Uterus (tissue), 4 donors: Measurements from ENCODE around the gene GRIK3. TPM values are rescaled to one million over a fixed set of nuclear protein-coding genes. Genes with fewer than 3 reads are reported as not detected.
"Not testable (repeated sequence)": the region's sequence is repeated elsewhere in the genome, so short reads cannot be mapped to it uniquely, and the experiment has no call there.

Experiments
- DNase-seq, 2 donors: peaks; one replicate each; pipeline ENCODE4 v3.0.0-alpha.2; 2019 to 2020
- H3K27ac ChIP-seq, 2 donors: fragments of 200-600 bp; sonication (generic); 1 replicate in 1 of 2; 2 replicates in 1 of 2; pipeline ENCODE4 v1.5.1; 2016 to 2018
- H3K27me3 ChIP-seq, 2 donors: fragments of 200-600 bp; sonication (generic); one replicate each; pipeline ENCODE4 v1.5.1; 2018 to 2019; ENCODE audit warnings: control low read depth in 1 of 2
- H3K36me3 ChIP-seq, 2 donors: fragments of 200-600 bp; sonication (generic); one replicate each; pipeline ENCODE4 v1.5.1; 2019; ENCODE audit warnings: control low read depth in 1 of 2
- H3K4me1 ChIP-seq, 2 donors: fragments of 200-600 bp; sonication (generic); one replicate each; pipeline ENCODE4 v1.5.1; 2018 to 2019; ENCODE audit warnings: control low read depth in 1 of 2
- H3K4me3 ChIP-seq, 2 donors: fragments of 200-600 bp; sonication (generic); 1 replicate in 1 of 2; 2 replicates in 1 of 2; pipeline ENCODE4 v1.5.1; 2018 to 2019; ENCODE audit warnings: mild to moderate bottlenecking in 1 of 2
- H3K9me3 ChIP-seq, 2 donors: fragments of 200-600 bp; sonication (generic); one replicate each; pipeline ENCODE4 v1.5.1; 2019; ENCODE audit warnings: control low read depth in 1 of 2
- CTCF ChIP-seq, 4 experiments: fragments of 200-600 bp in 2 of 4; fragments of 450-650 bp in 2 of 4; sonication (generic) in 2 of 4; IDR thresholded peaks; one replicate each; pipeline ENCODE4 v1.5.1; 2016 to 2019; ENCODE audit warnings: antibody characterized with exemption in 4 of 4, mild to moderate bottlenecking in 2 of 4, moderate library complexity in 1 of 4
- POLR2A ChIP-seq, 2 donors: fragments of 450-650 bp; IDR thresholded peaks; one replicate each; pipeline ENCODE4 v1.6.1; 2016; ENCODE audit warnings: antibody characterized with exemption in 2 of 2, mild to moderate bottlenecking in 1 of 2, moderate library complexity in 1 of 2
- intact Hi-C: fragments of 100-400 bp; cut with DNase I; formaldehyde crosslinking; loops from one replicate; pipeline ENCODE4 v1.15.1; 2023; ENCODE audit warnings: low total_unique reads
- total RNA-seq, 4 donors: library from RNA; depleted of rRNA in 3 of 4; stranded (reverse); fragments of >200 nt in 3 of 4; gene quantifications; one replicate each; pipeline versions ENCODE4 v1.1.0 to v1.2.4, GENCODE V29; 2014 to 2023
- donor health status: DM: yes; HTN: yes; CAD: no.

The GRIK3 gene
- total RNA-seq, 4 donors from 2014 or later: 0.52 to 1.6 TPM; not detected in 2

- no peak for DNase-seq
- intact Hi-C loops: no loop called here
- H3K27me3 ChIP-seq: no peaks in the 10 kb centered on the region
- no peak overlapping the region for H3K27ac ChIP-seq
- no peak for TF ChIP-seq CTCF (IDR thresholded peaks at IDR 0.05)
- TF ChIP-seq POLR2A (IDR thresholded peaks at IDR 0.05): no peak
- H3K36me3 ChIP-seq: no peaks in the 10 kb centered on the region
- no peaks in the 10 kb centered on the region for H3K4me1 ChIP-seq
- no peaks in the 10 kb centered on the region for H3K9me3 ChIP-seq
- H3K4me3 ChIP-seq: no peak overlapping the region
Measured at GRCh38 chr1:36909946-36910725, 124.2 kb downstream of the GRIK3 start.

DNA sequence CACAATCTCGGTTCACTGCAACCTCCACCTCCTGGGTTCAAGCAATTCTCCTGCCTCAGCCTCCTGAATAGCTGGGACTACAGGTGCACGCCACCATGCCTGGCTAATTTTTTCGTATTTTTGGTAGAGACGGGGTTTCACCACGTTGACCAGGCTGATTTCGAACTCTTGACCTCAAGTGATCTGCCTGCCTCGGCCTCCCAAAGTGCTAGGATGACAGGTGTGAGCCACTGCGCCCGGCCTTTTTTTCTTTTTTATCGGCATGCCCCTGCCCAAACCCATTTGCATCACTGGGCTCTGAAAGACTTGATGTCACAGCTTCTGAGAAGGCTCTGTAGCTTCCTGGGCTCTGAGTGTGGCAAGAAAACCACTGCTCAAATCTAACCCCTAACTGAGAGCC is 125.0 kb downstream of the GRIK3 start:
- H3K4me1 ChIP-seq, H3K27ac ChIP-seq, H3K36me3 ChIP-seq, intact Hi-C loops, H3K9me3 ChIP-seq, DNase-seq, H3K27me3 ChIP-seq, H3K4me3 ChIP-seq: not testable (repeated sequence)

DNA sequence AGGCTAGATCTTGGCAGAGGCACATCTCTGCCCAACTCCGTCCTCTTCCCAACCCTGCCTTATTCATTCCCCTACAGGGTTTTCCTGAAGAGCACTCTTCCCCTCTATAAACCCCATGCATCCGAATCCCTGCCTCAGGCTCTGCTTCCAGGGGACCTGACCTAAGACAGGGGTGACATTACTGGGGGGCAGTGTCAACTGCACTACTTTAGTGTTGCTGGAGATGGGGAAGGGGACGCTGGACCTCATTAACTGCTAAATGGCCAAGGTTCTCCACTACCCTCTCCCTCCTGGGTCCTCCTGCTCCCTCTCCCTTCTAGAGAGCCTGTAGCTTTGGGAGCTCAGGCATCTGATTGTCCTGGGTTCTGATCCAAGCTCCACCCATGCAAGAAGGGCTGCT is 126.2 kb downstream of the GRIK3 start:
- intact Hi-C loops: no loop called here
- TF ChIP-seq POLR2A (IDR thresholded peaks at IDR 0.05): no peak
- TF ChIP-seq CTCF (IDR thresholded peaks at IDR 0.05): no peak

DNA sequence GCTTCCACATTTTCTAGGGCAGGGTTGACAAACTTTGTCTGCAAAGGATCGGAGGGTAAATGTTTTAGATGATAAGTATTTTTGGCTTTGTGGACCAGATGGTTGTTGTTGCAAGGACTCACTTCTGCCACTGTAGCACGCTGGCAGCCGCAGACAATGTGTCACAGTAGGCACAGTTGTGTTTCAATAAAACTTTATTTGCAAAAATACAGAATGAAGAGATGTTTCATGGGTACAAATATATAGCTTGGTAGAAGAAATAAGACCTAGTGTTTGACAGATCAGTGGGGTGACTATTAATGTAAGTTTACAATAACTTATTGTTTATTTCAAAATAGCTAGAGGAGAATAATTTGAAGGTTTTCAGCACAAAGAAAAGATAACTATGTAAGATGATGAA is 127.8 kb downstream of the GRIK3 start:
- no peaks in the 10 kb centered on the region for H3K9me3 ChIP-seq
- no peak overlapping the region for H3K27ac ChIP-seq
- intact Hi-C loops: no loop called here
- no peaks in the 10 kb centered on the region for H3K27me3 ChIP-seq
- no peak overlapping the region for H3K4me3 ChIP-seq
- H3K36me3 ChIP-seq: no peaks in the 10 kb centered on the region
- DNase-seq: no peak
- TF ChIP-seq POLR2A (IDR thresholded peaks at IDR 0.05) (no peak), CTCF (IDR thresholded peaks at IDR 0.05) (no peak)
- H3K4me1 ChIP-seq: no peaks in the 10 kb centered on the region

More for the DNA sequence above, 126.2 kb downstream of the GRIK3 start:
- H3K4me3 ChIP-seq: no peak overlapping the region
- DNase-seq: no peak
- H3K36me3 ChIP-seq: no peaks in the 10 kb centered on the region
- H3K4me1 ChIP-seq: no peaks in the 10 kb centered on the region
- H3K9me3 ChIP-seq: no peaks in the 10 kb centered on the region
- no peak overlapping the region for H3K27ac ChIP-seq
- no peaks in the 10 kb centered on the region for H3K27me3 ChIP-seq

- H3K4me3 ChIP-seq: no peak overlapping the region
- intact Hi-C loops: no loop called here
Measured at GRCh38 chr1:36905941-36906340, 128.4 kb downstream of the GRIK3 start.

More at GRCh38 chr1:36905941-36906340, 128.4 kb downstream of the GRIK3 start:
- Histone ChIP-seq H3K36me3 (no peaks in the 10 kb centered on the region), H3K9me3 (no peaks in the 10 kb centered on the region), H3K27me3 (no peaks in the 10 kb centered on the region), H3K27ac (no peak overlapping the region), H3K4me1 (no peaks in the 10 kb centered on the region)
- TF ChIP-seq CTCF (IDR thresholded peaks at IDR 0.05) (no peak), POLR2A (IDR thresholded peaks at IDR 0.05) (no peak)
- no peak for DNase-seq
